ENCODE measurements around the gene PRKAR2B. TPM values are rescaled to one million over a fixed set of nuclear protein-coding genes. Genes with fewer than 3 reads are reported as not detected.

Gene PRKAR2B
- total RNA-seq, 3 donors from 2014 or later = 34.7 to 252 (median 64.1) TPM

GRCh38 chr7:107164092-107164491 lies 119.6 kb downstream of the PRKAR2B start:
- H3K36me3 ChIP-seq = no peaks in the 10 kb centered on the region
- no peak for DNase-seq (ENCODE audit: low spot score in 2 of 2)
- H3K9me3 ChIP-seq = no peaks in the 10 kb centered on the region
- H3K27me3 ChIP-seq = no peaks in the 10 kb centered on the region
- TF ChIP-seq POLR2AphosphoS5 (IDR thresholded peaks at IDR 0.05) (no peak), POLR2A (IDR thresholded peaks at IDR 0.05) (no peak), CTCF (IDR thresholded peaks at IDR 0.05) (no peak)
- H3K4me3 ChIP-seq = no peak overlapping the region
- H3K4me1 ChIP-seq = no peaks in the 10 kb centered on the region
- H3K27ac ChIP-seq = no peak overlapping the region
- intact Hi-C loops (cut with DNase I; ENCODE audit: low total_unique reads) = no loop called here

GRCh38 chr7:107165341-107165740 lies 120.8 kb downstream of the PRKAR2B start:
- Histone ChIP-seq H3K9me3 (no peaks in the 10 kb centered on the region), H3K27ac (no peak overlapping the region), H3K27me3 (no peaks in the 10 kb centered on the region), H3K36me3 (no peaks in the 10 kb centered on the region), H3K4me1 (no peaks in the 10 kb centered on the region), H3K4me3 (no peak overlapping the region)
- TF ChIP-seq POLR2A (IDR thresholded peaks at IDR 0.05) = no peak
- TF ChIP-seq POLR2AphosphoS5 (IDR thresholded peaks at IDR 0.05) = no peak
- TF ChIP-seq CTCF (IDR thresholded peaks at IDR 0.05) = no peak
- intact Hi-C loops (cut with DNase I; ENCODE audit: low total_unique reads) = no loop called here
- no peak for DNase-seq (ENCODE audit: low spot score in 2 of 2)

- peak overlapping the region; percentile 100 for H3K27ac ChIP-seq
- TF ChIP-seq CTCF (IDR thresholded peaks at IDR 0.05) = no peak
- DNase-seq (ENCODE audit: low spot score in 2 of 2) = no peak
- intact Hi-C loops (cut with DNase I; ENCODE audit: low total_unique reads) = no loop called here
- no peaks in the 10 kb centered on the region for H3K9me3 ChIP-seq
- H3K4me3 ChIP-seq = peak overlapping the region; percentile 69 to 91 (median 85)
- no peaks in the 10 kb centered on the region for H3K27me3 ChIP-seq
- H3K36me3 ChIP-seq = no peaks in the 10 kb centered on the region
- peaks cover 0 to 7% of the 10 kb centered on the region in 2 donors for H3K4me1 ChIP-seq
Observed at GRCh38 chr7:107166736-107167426, 122.4 kb downstream of the PRKAR2B start.

GRCh38 chr7:107167483-107168232 lies 123.2 kb downstream of the PRKAR2B start:
- no peaks in the 10 kb centered on the region for H3K9me3 ChIP-seq
- no peaks in the 10 kb centered on the region for H3K36me3 ChIP-seq
- peak overlapping the region; percentile 100 for H3K27ac ChIP-seq
- H3K4me1 ChIP-seq = peaks cover 0 to 12% of the 10 kb centered on the region in 2 donors
- H3K4me3 ChIP-seq = peak overlapping the region; percentile 69 to 91 (median 85)
- peak; percentile 46 to 77 (median 62) for TF ChIP-seq CTCF (IDR thresholded peaks at IDR 0.05)
- no peak for TF ChIP-seq POLR2A (IDR thresholded peaks at IDR 0.05)
- TF ChIP-seq POLR2AphosphoS5 (IDR thresholded peaks at IDR 0.05) = no peak
- no peak for DNase-seq (ENCODE audit: low spot score in 2 of 2)
- intact Hi-C loops (cut with DNase I; ENCODE audit: low total_unique reads) = no loop called here
- no peaks in the 10 kb centered on the region for H3K27me3 ChIP-seq

Measured in breast epithelium (tissue), 4 donors.